ENCODE data around the gene WASF2. TPM values are rescaled to one million over a fixed set of nuclear protein-coding genes. Genes with fewer than 3 reads are reported as not detected.
"Not testable (repeated sequence)": the region's sequence is repeated elsewhere in the genome, so short reads cannot be mapped to it uniquely, and the experiment has no call there.

The WASF2 gene
- total RNA-seq, 1 experiment from 2014 or later: 20.7 TPM

GRCh38 chr1:27471477-27471876 lies 18.5 kb downstream of the WASF2 start:
- H3K79me2 ChIP-seq (ENCODE audit: low read length): peaks cover 99% of the 10 kb centered on the region
- intact Hi-C loops (cut with micrococcal nuclease): no loop called here
- H3K9ac ChIP-seq (ENCODE audit: low read length): no peak overlapping the region
- H3K9me2 ChIP-seq (replicated peaks; ENCODE audit: low read length): no peaks in the 10 kb centered on the region
- no peaks in the 10 kb centered on the region for H3K9me3 ChIP-seq (ENCODE audit: low read length)
- peaks cover 45% of the 10 kb centered on the region for H4K20me1 ChIP-seq (ENCODE audit: low read length)
- ChIA-PET CTCF (no interaction called here), POLR2A (ENCODE audit: unreplicated experiment) (no interaction called here)
- ATAC-seq (no peak), DNase-seq (no peak)
- H3K27me3 ChIP-seq (ENCODE audit: low read length): no peaks in the 10 kb centered on the region
- no TSS peak for BruUV-seq (replicated peaks)
- no peak overlapping the region for H3K27ac ChIP-seq (ENCODE audit: low read length)
- H3F3A ChIP-seq (ENCODE audit: low read length, unreplicated experiment): no peaks in the 10 kb centered on the region
- H3K4me1 ChIP-seq (ENCODE audit: insufficient read depth, low read length): no peaks in the 10 kb centered on the region
- no peak overlapping the region for H3K4me2 ChIP-seq (ENCODE audit: low read length)
- H3K36me3 ChIP-seq (ENCODE audit: low read depth, low read length): no peaks in the 10 kb centered on the region
- TF ChIP-seq EZH2phosphoT487 (IDR thresholded peaks at IDR 0.05; ENCODE audit: borderline replicate concordance, low read length) (no peak), EZH2 (IDR thresholded peaks at IDR 0.05; ENCODE audit: low read length, unreplicated experiment) (no peak), CTCF (conservative IDR thresholded peaks at IDR 0.05; ENCODE audit: low read depth, low read length) (no peak)
- no peak overlapping the region for H3K4me3 ChIP-seq (ENCODE audit: low read length)
- H2AFZ ChIP-seq (ENCODE audit: low read length): no peak overlapping the region

- Histone ChIP-seq H3K4me1 (ENCODE audit: insufficient read depth, low read length) (no peaks in the 10 kb centered on the region), H3K36me3 (ENCODE audit: low read depth, low read length) (no peaks in the 10 kb centered on the region; the same call in 1 of the 2 replicates), H3K27me3 (ENCODE audit: low read length) (no peaks in the 10 kb centered on the region), H3K4me3 (ENCODE audit: low read length) (no peak overlapping the region), H3K79me2 (ENCODE audit: low read length) (peaks cover 99% of the 10 kb centered on the region), H3K9ac (ENCODE audit: low read length) (no peak overlapping the region), H3K9me2 (replicated peaks; ENCODE audit: low read length) (no peaks in the 10 kb centered on the region), H3K4me2 (ENCODE audit: low read length) (no peak overlapping the region), H3F3A (ENCODE audit: low read length, unreplicated experiment) (no peaks in the 10 kb centered on the region), H2AFZ (ENCODE audit: low read length) (no peak overlapping the region), H4K20me1 (ENCODE audit: low read length) (peaks cover 29% of the 10 kb centered on the region), H3K9me3 (ENCODE audit: low read length) (no peaks in the 10 kb centered on the region), H3K27ac (ENCODE audit: low read length) (no peak overlapping the region)
- no peak for TF ChIP-seq EZH2 (IDR thresholded peaks at IDR 0.05; ENCODE audit: low read length, unreplicated experiment)
- ChIA-PET POLR2A (ENCODE audit: unreplicated experiment) (no interaction called here), CTCF (no interaction called here)
- ATAC-seq (no peak), DNase-seq (no peak)
- intact Hi-C loops (cut with micrococcal nuclease): no loop called here
- no TSS peak for BruUV-seq (replicated peaks)
Observed at GRCh38 chr1:27469334-27469733, 20.6 kb downstream of the WASF2 start.

GRCh38 chr1:27468378-27468777 lies 21.6 kb downstream of the WASF2 start:
- H3K4me2 ChIP-seq (ENCODE audit: low read length); H3K4me3 ChIP-seq (ENCODE audit: low read length); BruUV-seq (replicated peaks); POLR2A ChIA-PET (ENCODE audit: unreplicated experiment); H3F3A ChIP-seq (ENCODE audit: low read length, unreplicated experiment); DNase-seq; H3K9me2 ChIP-seq (replicated peaks; ENCODE audit: low read length); CTCF ChIA-PET; H3K4me1 ChIP-seq (ENCODE audit: insufficient read depth, low read length); H2AFZ ChIP-seq (ENCODE audit: low read length); H3K27ac ChIP-seq (ENCODE audit: low read length); H3K27me3 ChIP-seq (ENCODE audit: low read length); ATAC-seq; H3K36me3 ChIP-seq (ENCODE audit: low read depth, low read length); H3K9me3 ChIP-seq (ENCODE audit: low read length); intact Hi-C loops (cut with micrococcal nuclease); H3K9ac ChIP-seq (ENCODE audit: low read length): not testable (repeated sequence)
- Histone ChIP-seq H3K79me2 (ENCODE audit: low read length) (peaks cover 98% of the 10 kb centered on the region), H4K20me1 (ENCODE audit: low read length) (peaks cover 19% of the 10 kb centered on the region)

All from PC-3 (cell line).